WTC11 (cell line): ENCODE measurements around the gene UBL7. TPM values are rescaled to one million over a fixed set of nuclear protein-coding genes. Genes with fewer than 3 reads are reported as not detected.

Experiments
- ATAC-seq: fragments of 200-7000 bp; cut with Tn5 transposase; 2 replicates; pipeline ENCODE4 v1.10.0; 2021; ENCODE audit warnings: mild to moderate bottlenecking, moderate library complexity
- CTCF ChIA-PET: fragments of 300-600 bp; sonication (Branson Sonifier 250); formaldehyde crosslinking; loops from one replicate; lab custom pipeline; 2021; ENCODE audit warnings: antibody characterized with exemption; lab: Charles Lee
- POLR2A ChIA-PET: fragments of 350-600 bp; sonication (Branson Sonifier 250); formaldehyde crosslinking; loops from one replicate; lab custom pipeline; 2021; ENCODE audit warnings: antibody characterized with exemption; lab: Charles Lee
- DNase-seq: peaks from one replicate; pipeline ENCODE4 v3.0.0; 2021; ENCODE audit warnings: low spot score
- H3K27ac Mint-ChIP-seq: 2 replicates; pipeline ENCODE4 v1.8.0; 2021; ENCODE audit warnings: mixed read lengths
- H3K27me3 Mint-ChIP-seq: 2 replicates; pipeline ENCODE4 v1.8.0; 2021; ENCODE audit warnings: low read depth, mild to moderate bottlenecking, moderate library complexity, mixed read lengths
- H3K36me3 Mint-ChIP-seq: 2 replicates; pipeline ENCODE4 v1.8.0; 2021; ENCODE audit warnings: mixed read lengths
- H3K4me1 Mint-ChIP-seq: 2 replicates; pipeline ENCODE4 v1.8.0; 2022; ENCODE audit warnings: mixed read lengths
- H3K4me3 Mint-ChIP-seq: 2 replicates; pipeline ENCODE4 v1.8.0; 2021; ENCODE audit warnings: mild to moderate bottlenecking, moderate library complexity, mixed read lengths
- H3K9me3 Mint-ChIP-seq: 2 replicates; pipeline ENCODE4 v1.8.0; 2021; ENCODE audit warnings: mixed read lengths
- AFF4 ChIP-seq: sonication (generic); formaldehyde crosslinking; IDR thresholded peaks from 2 replicates; pipeline ENCODE4 v1.8.1; 2023; ENCODE audit warnings: mild to moderate bottlenecking, missing genetic modification reagents, borderline replicate concordance
- ATF1 ChIP-seq: sonication (generic); formaldehyde crosslinking; IDR thresholded peaks from 2 replicates; pipeline ENCODE4 v1.8.1; 2023; ENCODE audit warnings: mild to moderate bottlenecking, moderate library complexity, missing genetic modification reagents
- CBFB ChIP-seq: sonication (generic); formaldehyde crosslinking; IDR thresholded peaks from 2 replicates; pipeline ENCODE4 v1.8.1; 2022; ENCODE audit warnings: mild to moderate bottlenecking, low read depth, missing genetic modification reagents
- CREB1 ChIP-seq: sonication (generic); formaldehyde crosslinking; IDR thresholded peaks from 2 replicates; pipeline ENCODE4 v1.8.0; 2023; ENCODE audit warnings: mild to moderate bottlenecking, missing genetic modification reagents
- CREM ChIP-seq: sonication (generic); formaldehyde crosslinking; IDR thresholded peaks from 2 replicates; pipeline ENCODE4 v1.8.1; 2022; ENCODE audit warnings: mild to moderate bottlenecking, missing genetic modification reagents, moderate library complexity
- ERG ChIP-seq: fragments of 250-450 bp; sonication (Bioruptor Pico); IDR thresholded peaks from 2 replicates; pipeline ENCODE4 v1.8.0; 2021; ENCODE audit warnings: mild to moderate bottlenecking
- ESRRA ChIP-seq: sonication (generic); formaldehyde crosslinking; IDR thresholded peaks from 2 replicates; pipeline ENCODE4 v1.8.1; 2022; ENCODE audit warnings: mild to moderate bottlenecking, missing genetic modification reagents, borderline replicate concordance
- JAZF1 ChIP-seq: fragments of 250-450 bp; sonication (Bioruptor Pico); IDR thresholded peaks from 2 replicates; pipeline ENCODE4 v1.9.0; 2021; ENCODE audit warnings: moderate library complexity, mild to moderate bottlenecking, inconsistent platforms
- MXD4 ChIP-seq: fragments of 250-450 bp; sonication (Bioruptor Pico); IDR thresholded peaks from 2 replicates; pipeline ENCODE4 v1.8.0; 2021; ENCODE audit warnings: mild to moderate bottlenecking, moderate library complexity, borderline replicate concordance
- NFYB ChIP-seq: sonication (generic); formaldehyde crosslinking; conservative IDR thresholded peaks from 2 replicates; pipeline ENCODE4 v1.8.0; 2022; ENCODE audit warnings: low read depth, missing genetic modification reagents
- NR1H2 ChIP-seq: sonication (generic); formaldehyde crosslinking; IDR thresholded peaks from 2 replicates; pipeline ENCODE4 v1.9.0; 2021; ENCODE audit warnings: mild to moderate bottlenecking, moderate library complexity, missing genetic modification reagents
- NR3C1 ChIP-seq: sonication (generic); formaldehyde crosslinking; conservative IDR thresholded peaks from 2 replicates; pipeline ENCODE4 v1.8.1; 2023; ENCODE audit warnings: low read depth, mild to moderate bottlenecking, missing genetic modification reagents
- PRRX2 ChIP-seq: fragments of 250-450 bp; sonication (Bioruptor Pico); IDR thresholded peaks from 2 replicates; pipeline ENCODE4 v1.8.0; 2021; ENCODE audit warnings: mild to moderate bottlenecking
- RELA ChIP-seq: sonication (generic); formaldehyde crosslinking; IDR thresholded peaks from 2 replicates; pipeline ENCODE4 v1.8.1; 2022; ENCODE audit warnings: missing genetic modification reagents, mild to moderate bottlenecking, borderline replicate concordance
- TCF7 ChIP-seq: sonication (generic); formaldehyde crosslinking; IDR thresholded peaks from 2 replicates; pipeline ENCODE4 v1.8.0; 2022; ENCODE audit warnings: mild to moderate bottlenecking, low read depth, missing genetic modification reagents, moderate library complexity
- ZBTB21 ChIP-seq: sonication (generic); formaldehyde crosslinking; IDR thresholded peaks from 2 replicates; pipeline ENCODE4 v1.8.1; 2023; ENCODE audit warnings: mild to moderate bottlenecking, missing genetic modification reagents, borderline replicate concordance
- ZNF671 ChIP-seq: fragments of 250-450 bp; sonication (Bioruptor Pico); IDR thresholded peaks from 2 replicates; pipeline ENCODE4 v1.8.0; 2021; ENCODE audit warnings: mild to moderate bottlenecking
- total RNA-seq: library from RNA; stranded (reverse); gene quantifications from 3 replicates; pipeline ENCODE4 v1.2.3, GENCODE V29; 2021
- TF ChIP-seq, protein P1 (sequence below): fragments of 250-450 bp; sonication (Bioruptor Pico); IDR thresholded peaks from 2 replicates; pipeline ENCODE4 v1.9.0; 2021; ENCODE audit warnings: mild to moderate bottlenecking
- TF ChIP-seq, protein P2 (sequence below): sonication (generic); formaldehyde crosslinking; IDR thresholded peaks from 2 replicates; pipeline ENCODE4 v1.8.0; 2022; ENCODE audit warnings: mild to moderate bottlenecking, missing genetic modification reagents
- TF ChIP-seq, protein P3 (sequence below): sonication (generic); formaldehyde crosslinking; IDR thresholded peaks from 2 replicates; pipeline ENCODE4 v1.8.1; 2022; ENCODE audit warnings: mild to moderate bottlenecking, missing genetic modification reagents, moderate library complexity, borderline replicate concordance

Gene UBL7
- total RNA-seq, 1 experiment from 2014 or later: 70.1 TPM

GRCh38 chr15:74466570-74466969 is 5.6 kb upstream of the UBL7 start (continued):
- TF ChIP-seq, protein P1, sequence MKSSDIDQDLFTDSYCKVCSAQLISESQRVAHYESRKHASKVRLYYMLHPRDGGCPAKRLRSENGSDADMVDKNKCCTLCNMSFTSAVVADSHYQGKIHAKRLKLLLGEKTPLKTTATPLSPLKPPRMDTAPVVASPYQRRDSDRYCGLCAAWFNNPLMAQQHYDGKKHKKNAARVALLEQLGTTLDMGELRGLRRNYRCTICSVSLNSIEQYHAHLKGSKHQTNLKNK (CRISPR knock-in tag): no peak
- TF ChIP-seq, protein P2, sequence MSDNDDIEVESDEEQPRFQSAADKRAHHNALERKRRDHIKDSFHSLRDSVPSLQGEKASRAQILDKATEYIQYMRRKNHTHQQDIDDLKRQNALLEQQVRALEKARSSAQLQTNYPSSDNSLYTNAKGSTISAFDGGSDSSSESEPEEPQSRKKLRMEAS (CRISPR knock-in tag): no peak

- Mint-ChIP-seq H3K27me3 (no peaks in the 10 kb centered on the region), H3K4me3 (no peak overlapping the region), H3K9me3 (peaks cover 15% of the 10 kb centered on the region), H3K27ac (no peak overlapping the region), H3K36me3 (peaks cover 53% of the 10 kb centered on the region), H3K4me1 (peaks cover 20% of the 10 kb centered on the region)
- ATAC-seq (no peak), DNase-seq (no peak)
- CTCF ChIA-PET: interaction anchor here (1.1 kb wide), 1 partner anchor 157 kb away, joined by 3 read pairs; no protein-coding TSS in a partner anchor
- POLR2A ChIA-PET: no interaction called here
- TF ChIP-seq AFF4 (no peak), NR1H2 (no peak), ZNF671 (CRISPR knock-in tag) (no peak), PRRX2 (CRISPR knock-in tag) (no peak), TCF7 (CRISPR knock-in tag) (no peak), NFYB (CRISPR knock-in tag) (no peak), NR3C1 (no peak), CREB1 (no peak)
Measured at GRCh38 chr15:74464897-74465296, 3.9 kb upstream of the UBL7 start.

GRCh38 chr15:74464216-74464615 is 3.3 kb upstream of the UBL7 start:
- CTCF ChIA-PET: no interaction called here
- Mint-ChIP-seq H3K4me1 (peaks cover 20% of the 10 kb centered on the region), H3K27me3 (no peaks in the 10 kb centered on the region), H3K9me3 (peaks cover 14% of the 10 kb centered on the region), H3K36me3 (peaks cover 48% of the 10 kb centered on the region)
- TF ChIP-seq ZBTB21 (CRISPR knock-in tag) (no peak), ERG (CRISPR knock-in tag) (no peak), ATF1 (CRISPR knock-in tag) (no peak), ESRRA (CRISPR knock-in tag) (no peak), CREM (CRISPR knock-in tag) (no peak), CBFB (no peak), JAZF1 (CRISPR knock-in tag) (no peak), ZNF671 (CRISPR knock-in tag) (no peak), PRRX2 (CRISPR knock-in tag) (no peak), RELA (CRISPR knock-in tag) (no peak), MXD4 (CRISPR knock-in tag) (no peak)
- TF ChIP-seq, protein P3, sequence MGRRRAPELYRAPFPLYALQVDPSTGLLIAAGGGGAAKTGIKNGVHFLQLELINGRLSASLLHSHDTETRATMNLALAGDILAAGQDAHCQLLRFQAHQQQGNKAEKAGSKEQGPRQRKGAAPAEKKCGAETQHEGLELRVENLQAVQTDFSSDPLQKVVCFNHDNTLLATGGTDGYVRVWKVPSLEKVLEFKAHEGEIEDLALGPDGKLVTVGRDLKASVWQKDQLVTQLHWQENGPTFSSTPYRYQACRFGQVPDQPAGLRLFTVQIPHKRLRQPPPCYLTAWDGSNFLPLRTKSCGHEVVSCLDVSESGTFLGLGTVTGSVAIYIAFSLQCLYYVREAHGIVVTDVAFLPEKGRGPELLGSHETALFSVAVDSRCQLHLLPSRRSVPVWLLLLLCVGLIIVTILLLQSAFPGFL (CRISPR knock-in tag): no peak
- TF ChIP-seq, protein P1 (CRISPR knock-in tag): no peak
- TF ChIP-seq, all 79 proteins: peak for 0
- Mint-ChIP-seq H3K27ac (no peak overlapping the region), H3K4me3 (no peak overlapping the region)
- no peak for DNase-seq
- no peak for ATAC-seq
- POLR2A ChIA-PET: no interaction called here
